ENCODE measurements around the gene TKTL1.
"Not testable (repeated sequence)": the region's sequence is repeated elsewhere in the genome, so short reads cannot be mapped to it uniquely, and the experiment has no call there.

- not testable (repeated sequence) for TF ChIP-seq POLR2AphosphoS5 (IDR thresholded peaks at IDR 0.05; ENCODE audit: low read depth); CTCF (conservative IDR thresholded peaks at IDR 0.05; ENCODE audit: low read depth in 2 of 2); REST (IDR thresholded peaks at IDR 0.05; ENCODE audit: unreplicated experiment); ETS1 (IDR thresholded peaks at IDR 0.05); EZH2 (IDR thresholded peaks at IDR 0.05; ENCODE audit: low read depth, unreplicated experiment)
Observed at GRCh38 chrX:154341399-154342298, 46.1 kb downstream of the TKTL1 start.
